Measurements from ENCODE around the gene NSD1.
"Not testable (repeated sequence)": the region's sequence is repeated elsewhere in the genome, so short reads cannot be mapped to it uniquely, and the experiment has no call there.

NSD1 gene

DNA sequence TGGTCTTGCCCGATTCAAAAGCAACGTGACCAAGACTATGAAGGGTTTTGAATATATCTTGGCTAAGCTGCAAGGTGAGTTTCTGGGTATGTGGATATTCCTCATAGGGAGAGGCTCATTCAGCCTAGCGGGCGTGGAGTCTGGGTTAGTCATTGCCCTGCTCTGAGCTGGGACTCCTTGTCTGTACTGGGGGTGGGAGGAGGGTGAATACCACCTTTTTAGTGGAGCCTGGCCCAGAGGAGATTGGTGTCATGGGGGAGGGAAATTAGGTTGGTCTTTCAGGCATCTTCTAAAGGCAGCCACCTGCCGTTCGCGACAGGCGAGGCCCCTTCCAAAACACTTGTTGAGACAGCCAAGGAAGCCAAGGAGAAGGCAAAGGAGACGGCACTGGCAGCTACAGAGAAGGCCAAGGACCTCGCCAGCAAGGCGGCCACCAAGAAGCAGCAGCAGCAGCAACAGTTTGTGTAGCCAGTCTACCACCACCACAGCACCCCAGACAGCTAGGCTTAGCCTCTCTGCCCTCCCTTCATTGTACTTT, 172.6 kb downstream of the NSD1 start:
- not testable (repeated sequence) for H3K4ac ChIP-seq (ENCODE audit: low read depth in 1 of 2, low read length in 2 of 2); H3K27ac ChIP-seq (ENCODE audit: low read length, poor library complexity, severe bottlenecking); H4K91ac ChIP-seq (ENCODE audit: low read length); H2BK120ac ChIP-seq (ENCODE audit: low read depth, low read length); H2BK12ac ChIP-seq (ENCODE audit: low read length in 2 of 2); H2BK15ac ChIP-seq (ENCODE audit: low read depth, poor library complexity, severe bottlenecking); H3K23ac ChIP-seq (ENCODE audit: low read length in 2 of 2); H3K4me3 ChIP-seq (ENCODE audit: insufficient read depth in 1 of 2, low read depth in 1 of 2, low read length in 2 of 2); H2AK5ac ChIP-seq (ENCODE audit: low read length, severe bottlenecking); H2BK5ac ChIP-seq (ENCODE audit: low read depth, low read length, poor library complexity, severe bottlenecking); H4K8ac ChIP-seq (ENCODE audit: low read length); DNase-seq; H3K14ac ChIP-seq (ENCODE audit: low read length in 2 of 2); H3K9ac ChIP-seq (ENCODE audit: low read length); H3K9me3 ChIP-seq (ENCODE audit: control insufficient read depth, low read length); H3K18ac ChIP-seq (ENCODE audit: low read depth in 1 of 2, low read length in 2 of 2); H2AFZ ChIP-seq (ENCODE audit: low read depth, low read length); H3K4me2 ChIP-seq (ENCODE audit: low read length, poor library complexity, severe bottlenecking); H3K27me3 ChIP-seq (ENCODE audit: control insufficient read depth in 1 of 2, insufficient read depth in 1 of 2, low read length in 2 of 2)
- Histone ChIP-seq H3K79me1 (replicated peaks; ENCODE audit: low read length, poor library complexity, severe bottlenecking) (peaks cover 29% of the 10 kb centered on the region), H3K4me1 (ENCODE audit: control insufficient read depth, insufficient read depth, low read depth, low read length) (peaks cover 32% of the 10 kb centered on the region), H3K36me3 (ENCODE audit: control insufficient read depth in 1 of 2, insufficient read depth in 2 of 2, low read depth in 1 of 2, low read length in 2 of 2) (peaks cover 41 to 47% of the 10 kb centered on the region in 2 experiments)
- WGBS = 95% methylated on average over 8 of the region's 11 CpGs

DNA sequence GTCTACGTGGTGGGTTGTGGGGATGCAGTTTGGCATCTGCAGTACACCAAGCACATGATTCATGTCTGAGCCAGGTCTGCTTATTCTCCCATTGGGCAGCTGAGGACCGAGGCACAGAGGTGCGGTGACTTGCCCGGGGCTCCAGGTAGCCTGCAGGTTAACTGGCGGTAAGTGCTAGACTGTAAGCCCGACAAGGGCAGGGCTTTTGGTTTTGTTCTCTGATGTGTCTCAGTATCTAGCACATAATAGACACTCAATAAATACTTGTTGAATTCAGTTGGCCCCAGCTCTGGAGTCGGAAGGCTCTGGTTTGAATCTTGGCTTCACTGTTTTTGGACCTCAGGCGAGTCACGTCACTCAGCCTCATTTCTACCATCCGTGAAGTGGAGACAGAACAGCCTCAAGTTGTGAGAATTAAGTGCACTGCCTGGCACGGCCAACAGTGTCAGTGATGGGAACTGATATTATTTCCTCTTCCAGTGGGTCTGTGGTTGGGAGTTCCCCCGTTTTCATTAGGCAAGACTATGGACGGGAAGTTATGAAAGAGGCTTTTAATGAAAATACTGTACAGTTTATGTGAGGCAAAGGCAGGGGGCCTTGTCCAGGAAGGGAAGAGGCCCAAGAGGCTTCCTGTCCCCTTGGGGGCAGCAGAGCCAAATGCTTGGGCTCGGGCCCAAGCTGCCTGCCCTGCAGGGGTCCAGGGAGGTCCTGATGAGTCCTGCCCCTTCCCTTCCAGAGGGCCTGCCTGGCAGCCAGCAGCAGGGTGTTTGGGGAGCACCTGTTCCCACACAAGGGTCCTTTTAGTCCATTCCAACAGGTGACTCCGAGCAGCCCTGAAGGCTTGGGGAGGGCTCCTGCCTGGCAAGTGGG, 173.3 kb downstream of the NSD1 start:
- peak overlapping the region; percentile 61 for H4K8ac ChIP-seq (ENCODE audit: low read length)
- H4K91ac ChIP-seq (ENCODE audit: low read length) = no peak overlapping the region
- no peak overlapping the region for H2BK5ac ChIP-seq (ENCODE audit: low read depth, low read length, poor library complexity, severe bottlenecking)
- no peak overlapping the region for H3K4me2 ChIP-seq (ENCODE audit: low read length, poor library complexity, severe bottlenecking)
- H3K4me1 ChIP-seq (ENCODE audit: control insufficient read depth, insufficient read depth, low read depth, low read length) = peaks cover 32% of the 10 kb centered on the region
- H3K18ac ChIP-seq (ENCODE audit: low read depth in 1 of 2, low read length in 2 of 2) = no peak overlapping the region
- H3K27ac ChIP-seq (ENCODE audit: low read length, poor library complexity, severe bottlenecking) = no peak overlapping the region
- no peak overlapping the region for H2AFZ ChIP-seq (ENCODE audit: low read depth, low read length)
- H2BK120ac ChIP-seq (ENCODE audit: low read depth, low read length) = no peak overlapping the region
- DNase-seq = peak; percentile 57
- H3K14ac ChIP-seq (ENCODE audit: low read length in 2 of 2) = no peak overlapping the region
- H3K4me3 ChIP-seq (ENCODE audit: insufficient read depth in 1 of 2, low read depth in 1 of 2, low read length in 2 of 2) = no peak overlapping the region
- H3K9me3 ChIP-seq (ENCODE audit: control insufficient read depth, low read length) = no peaks in the 10 kb centered on the region
- H3K27me3 ChIP-seq (ENCODE audit: control insufficient read depth in 1 of 2, insufficient read depth in 1 of 2, low read length in 2 of 2) = no peaks in the 10 kb centered on the region
- H3K79me1 ChIP-seq (replicated peaks; ENCODE audit: low read length, poor library complexity, severe bottlenecking) = peaks cover 24% of the 10 kb centered on the region
- H2BK12ac ChIP-seq (ENCODE audit: low read length in 2 of 2) = no peak overlapping the region
- no peak overlapping the region for H2AK5ac ChIP-seq (ENCODE audit: low read length, severe bottlenecking)
- no peak overlapping the region for H2BK15ac ChIP-seq (ENCODE audit: low read depth, poor library complexity, severe bottlenecking)
- no peak overlapping the region for H3K4ac ChIP-seq (ENCODE audit: low read depth in 1 of 2, low read length in 2 of 2)
- WGBS = 94% methylated on average over 14 of the region's 15 CpGs
- H3K36me3 ChIP-seq (ENCODE audit: control insufficient read depth in 1 of 2, insufficient read depth in 2 of 2, low read depth in 1 of 2, low read length in 2 of 2) = peaks cover 33 to 39% of the 10 kb centered on the region in 2 experiments
- H3K23ac ChIP-seq (ENCODE audit: low read length in 2 of 2) = no peak overlapping the region
- H3K9ac ChIP-seq (ENCODE audit: low read length) = no peak overlapping the region

- Histone ChIP-seq H3K4me2 (ENCODE audit: low read length, poor library complexity, severe bottlenecking) (no peak overlapping the region), H3K23ac (ENCODE audit: low read length in 2 of 2) (no peak overlapping the region), H3K27ac (ENCODE audit: low read length, poor library complexity, severe bottlenecking) (no peak overlapping the region), H3K9me3 (ENCODE audit: control insufficient read depth, low read length) (no peaks in the 10 kb centered on the region), H3K14ac (ENCODE audit: low read length in 2 of 2) (no peak overlapping the region), H2BK15ac (ENCODE audit: low read depth, poor library complexity, severe bottlenecking) (no peak overlapping the region), H3K4me3 (ENCODE audit: insufficient read depth in 1 of 2, low read depth in 1 of 2, low read length in 2 of 2) (no peak overlapping the region), H2BK5ac (ENCODE audit: low read depth, low read length, poor library complexity, severe bottlenecking) (no peak overlapping the region), H3K36me3 (ENCODE audit: control insufficient read depth in 1 of 2, insufficient read depth in 2 of 2, low read depth in 1 of 2, low read length in 2 of 2) (peaks cover 29 to 36% of the 10 kb centered on the region in 2 experiments), H3K4me1 (ENCODE audit: control insufficient read depth, insufficient read depth, low read depth, low read length) (peaks cover 30% of the 10 kb centered on the region), H2AK5ac (ENCODE audit: low read length, severe bottlenecking) (no peak overlapping the region), H2BK12ac (ENCODE audit: low read length in 2 of 2) (no peak overlapping the region), H4K91ac (ENCODE audit: low read length) (no peak overlapping the region), H3K79me1 (replicated peaks; ENCODE audit: low read length, poor library complexity, severe bottlenecking) (peaks cover 23% of the 10 kb centered on the region), H2BK120ac (ENCODE audit: low read depth, low read length) (no peak overlapping the region), H3K18ac (ENCODE audit: low read depth in 1 of 2, low read length in 2 of 2) (no peak overlapping the region), H2AFZ (ENCODE audit: low read depth, low read length) (no peak overlapping the region), H4K8ac (ENCODE audit: low read length) (no peak overlapping the region), H3K9ac (ENCODE audit: low read length) (no peak overlapping the region), H3K27me3 (ENCODE audit: control insufficient read depth in 1 of 2, insufficient read depth in 1 of 2, low read length in 2 of 2) (no peaks in the 10 kb centered on the region), H3K4ac (ENCODE audit: low read depth in 1 of 2, low read length in 2 of 2) (no peak overlapping the region)
- no peak for DNase-seq
- 92% methylated on average over 42 of the region's 43 CpGs for WGBS
Observed at GRCh38 chr5:177307544-177308363, 174.2 kb downstream of the NSD1 start.

DNA sequence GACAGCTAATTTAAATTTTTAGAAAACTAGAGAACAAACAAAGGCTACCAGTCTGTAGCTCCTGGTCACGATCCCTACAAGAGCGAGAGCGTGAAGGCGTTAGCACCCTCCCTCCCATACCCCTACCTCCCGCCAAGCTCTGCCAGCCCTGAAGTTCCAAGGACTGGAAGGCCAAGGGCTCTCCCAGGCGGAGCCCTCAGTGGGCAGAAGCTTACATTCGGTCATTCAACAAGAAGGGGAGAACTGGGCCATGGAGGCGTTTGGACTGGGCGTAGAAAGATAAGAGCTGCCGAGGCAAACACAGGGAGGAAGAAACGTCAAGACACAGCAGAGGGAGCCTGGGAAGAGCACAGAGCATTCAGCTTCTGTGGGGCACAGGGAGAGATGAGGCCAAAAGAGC, 175.2 kb downstream of the NSD1 start:
- H2AK5ac ChIP-seq (ENCODE audit: low read length, severe bottlenecking) = no peak overlapping the region
- no peak overlapping the region for H3K23ac ChIP-seq (ENCODE audit: low read length in 2 of 2)
- no peak overlapping the region for H3K14ac ChIP-seq (ENCODE audit: low read length in 2 of 2)
- no peak for DNase-seq
- peaks cover 28% of the 10 kb centered on the region for H3K79me1 ChIP-seq (replicated peaks; ENCODE audit: low read length, poor library complexity, severe bottlenecking)
- no peak overlapping the region for H2BK15ac ChIP-seq (ENCODE audit: low read depth, poor library complexity, severe bottlenecking)
- no peak overlapping the region for H3K18ac ChIP-seq (ENCODE audit: low read depth in 1 of 2, low read length in 2 of 2)
- no peak overlapping the region for H3K9ac ChIP-seq (ENCODE audit: low read length)
- no peak overlapping the region for H2AFZ ChIP-seq (ENCODE audit: low read depth, low read length)
- no peak overlapping the region for H3K27ac ChIP-seq (ENCODE audit: low read length, poor library complexity, severe bottlenecking)
- H3K36me3 ChIP-seq (ENCODE audit: control insufficient read depth in 1 of 2, insufficient read depth in 2 of 2, low read depth in 1 of 2, low read length in 2 of 2) = peaks cover 29 to 36% of the 10 kb centered on the region in 2 experiments
- no peak overlapping the region for H2BK120ac ChIP-seq (ENCODE audit: low read depth, low read length)
- WGBS = 96% methylated on average over 11 of the region's 11 CpGs
- no peak overlapping the region for H4K8ac ChIP-seq (ENCODE audit: low read length)
- H3K4me2 ChIP-seq (ENCODE audit: low read length, poor library complexity, severe bottlenecking) = no peak overlapping the region
- H3K9me3 ChIP-seq (ENCODE audit: control insufficient read depth, low read length) = no peaks in the 10 kb centered on the region
- no peak overlapping the region for H3K4ac ChIP-seq (ENCODE audit: low read depth in 1 of 2, low read length in 2 of 2)
- no peaks in the 10 kb centered on the region for H3K27me3 ChIP-seq (ENCODE audit: control insufficient read depth in 1 of 2, insufficient read depth in 1 of 2, low read length in 2 of 2)
- H3K4me1 ChIP-seq (ENCODE audit: control insufficient read depth, insufficient read depth, low read depth, low read length) = peaks cover 33% of the 10 kb centered on the region
- H2BK5ac ChIP-seq (ENCODE audit: low read depth, low read length, poor library complexity, severe bottlenecking) = no peak overlapping the region
- H3K4me3 ChIP-seq (ENCODE audit: insufficient read depth in 1 of 2, low read depth in 1 of 2, low read length in 2 of 2) = no peak overlapping the region
- H2BK12ac ChIP-seq (ENCODE audit: low read length in 2 of 2) = no peak overlapping the region
- H4K91ac ChIP-seq (ENCODE audit: low read length) = peak overlapping the region; percentile 20
